CD14-positive monocyte (primary cell): ENCODE results near the gene B4GALNT3. TPM values are rescaled to one million over a fixed set of nuclear protein-coding genes. Genes with fewer than 3 reads are reported as not detected.
A peak's percentile ranks its signal among the peaks of the same experiment; 100 is the strongest.

Experiments
- DNase-seq, 3 donors: peaks; one replicate each; pipeline ENCODE4 v3.0.0-alpha.2; 2011 to 2022
- H2AFZ ChIP-seq: 2 replicates; pipeline ENCODE4 v1.6.0; 2012; ENCODE audit warnings: mild to moderate bottlenecking, low read depth, low read length, inconsistent platforms; ENCODE audit not compliant: insufficient read depth, poor library complexity, severe bottlenecking
- H3K27ac ChIP-seq, 2 donors: 1 replicate in 1 of 2; 2 replicates in 1 of 2; pipeline ENCODE4 v1.5.1; 2012 to 2013; ENCODE audit warnings: low read length in 2 of 2, control low read depth in 1 of 2, inconsistent platforms in 1 of 2, low read depth in 1 of 2, mild to moderate bottlenecking in 1 of 2
- H3K27me3 ChIP-seq, 2 donors: one replicate each; pipeline versions ENCODE4 v1.6.0 to v1.6.1; 2011 to 2013; ENCODE audit warnings: low read length in 2 of 2; ENCODE audit not compliant: control insufficient read depth in 2 of 2, insufficient read depth in 2 of 2
- H3K36me3 ChIP-seq, 2 donors: replicated peaks in 1 of 2; 1 replicate in 1 of 2; 2 replicates in 1 of 2; pipeline versions ENCODE4 v1.5.1 to v1.6.1; 2012 to 2013; ENCODE audit warnings: low read length in 2 of 2, control low read depth in 1 of 2, inconsistent platforms in 1 of 2, mild to moderate bottlenecking in 1 of 2; ENCODE audit not compliant: insufficient read depth in 2 of 2, control insufficient read depth in 1 of 2
- H3K4me1 ChIP-seq, 2 donors: 1 replicate in 1 of 2; 2 replicates in 1 of 2; pipeline versions ENCODE4 v1.5.1 to v1.6.1; 2012 to 2013; ENCODE audit warnings: low read length in 2 of 2, control low read depth in 1 of 2, inconsistent platforms in 1 of 2, mild to moderate bottlenecking in 1 of 2, moderate library complexity in 1 of 2; ENCODE audit not compliant: insufficient read depth in 2 of 2, control insufficient read depth in 1 of 2
- H3K4me2 ChIP-seq: replicated peaks from 2 replicates; pipeline ENCODE3; 2012; ENCODE audit warnings: low read length, moderate library complexity, mild to moderate bottlenecking; ENCODE audit not compliant: poor library complexity, severe bottlenecking; ENCODE audit errors: extremely low read depth
- H3K4me3 ChIP-seq, 3 experiments: fragments of 200-600 bp in 1 of 3; sonication (generic) in 1 of 3; replicated peaks in 1 of 3; 1 replicate in 2 of 3; 2 replicates in 1 of 3; pipeline ENCODE4 v1.5.1; 2011 to 2013; ENCODE audit warnings: low read length in 3 of 3, mild to moderate bottlenecking in 3 of 3, control low read depth in 2 of 3, low read depth in 2 of 3, inconsistent platforms in 1 of 3, moderate library complexity in 1 of 3
- H3K79me2 ChIP-seq: 2 replicates; pipeline ENCODE4 v1.6.0; 2012; ENCODE audit warnings: mild to moderate bottlenecking, control low read depth, inconsistent platforms, low read length, moderate library complexity; ENCODE audit not compliant: insufficient read depth
- H3K9ac ChIP-seq: 2 replicates; pipeline ENCODE4 v1.6.0; 2017; ENCODE audit warnings: low read length, mild to moderate bottlenecking; ENCODE audit not compliant: insufficient read depth, poor library complexity, severe bottlenecking
- H3K9me3 ChIP-seq, 2 donors: replicated peaks in 1 of 2; 1 replicate in 1 of 2; 2 replicates in 1 of 2; pipeline versions ENCODE4 v1.5.1 to v1.6.1; 2012 to 2013; ENCODE audit warnings: low read length in 2 of 2, control low read depth in 1 of 2; ENCODE audit not compliant: control insufficient read depth in 1 of 2, insufficient read depth in 1 of 2
- H4K20me1 ChIP-seq: 2 replicates; pipeline ENCODE4 v1.6.0; 2012; ENCODE audit warnings: mild to moderate bottlenecking, low read length, control low read depth, moderate library complexity; ENCODE audit not compliant: insufficient read depth
- H3K27ac Mint-ChIP-seq, 7 donors: one replicate each; pipeline ENCODE4 v1.8.0; 2020; ENCODE audit warnings: mild to moderate bottlenecking in 7 of 7, mixed read lengths in 7 of 7, moderate library complexity in 6 of 7, inconsistent platforms in 2 of 7
- H3K27me3 Mint-ChIP-seq, 3 donors: one replicate each; pipeline ENCODE4 v1.8.0; 2021 to 2022; ENCODE audit warnings: low read depth in 3 of 3, mild to moderate bottlenecking in 3 of 3, mixed read lengths in 3 of 3, moderate library complexity in 3 of 3, inconsistent platforms in 1 of 3
- H3K36me3 Mint-ChIP-seq, 2 donors: one replicate each; pipeline ENCODE4 v1.8.0; 2020; ENCODE audit warnings: mixed read lengths in 2 of 2, inconsistent platforms in 1 of 2, mild to moderate bottlenecking in 1 of 2
- H3K4me1 Mint-ChIP-seq: one replicate; pipeline ENCODE4 v1.8.0; 2020; ENCODE audit warnings: mild to moderate bottlenecking, mixed read lengths
- H3K4me3 Mint-ChIP-seq, 2 donors: one replicate each; pipeline ENCODE4 v1.8.0; 2020; ENCODE audit warnings: mild to moderate bottlenecking in 2 of 2, mixed read lengths in 2 of 2, moderate library complexity in 1 of 2
- H3K9me3 Mint-ChIP-seq, 7 donors: one replicate each; pipeline ENCODE4 v1.8.0; 2020 to 2022; ENCODE audit warnings: mixed read lengths in 7 of 7, mild to moderate bottlenecking in 6 of 7, moderate library complexity in 6 of 7, inconsistent platforms in 2 of 7
- WGBS: methylation state at CpG from one replicate; pipeline ENCODE4 v1.1.5; 2013; ENCODE audit warnings: missing lambda C conversion rate; ENCODE audit not compliant: insufficient coverage; 5-methylcytosine and 5-hydroxymethylcytosine counted together
- intact Hi-C, 2 donors: fragments of 100-400 bp; cut with micrococcal nuclease; formaldehyde crosslinking; loops; one replicate each; pipeline versions ENCODE4 v1.15.0 to v1.15.1; 2023
- polyA plus RNA-seq, 3 donors: library from polyadenylated mRNA; depleted of rRNA in 1 of 3; unstranded in 2 of 3; stranded (reverse) in 1 of 3; fragments of 300-500 nt in 2 of 3; fragments of >200 nt in 1 of 3; fragmentation: Illumina TruSeq in 2 of 3; gene quantifications; 1 replicate in 2 of 3; 2 replicates in 1 of 3; pipeline ENCODE4 v1.2.3, GENCODE V29; 2012 to 2021
- TF ChIP-seq, protein P1 (sequence below): fragments of 200-600 bp; IDR thresholded peaks from one replicate; pipeline ENCODE4 v1.8.0; 2022; ENCODE audit warnings: antibody characterized with exemption, mild to moderate bottlenecking

Gene B4GALNT3
- polyA plus RNA-seq, 3 donors: 0.09 to 0.10 TPM; not detected in 1

DNA sequence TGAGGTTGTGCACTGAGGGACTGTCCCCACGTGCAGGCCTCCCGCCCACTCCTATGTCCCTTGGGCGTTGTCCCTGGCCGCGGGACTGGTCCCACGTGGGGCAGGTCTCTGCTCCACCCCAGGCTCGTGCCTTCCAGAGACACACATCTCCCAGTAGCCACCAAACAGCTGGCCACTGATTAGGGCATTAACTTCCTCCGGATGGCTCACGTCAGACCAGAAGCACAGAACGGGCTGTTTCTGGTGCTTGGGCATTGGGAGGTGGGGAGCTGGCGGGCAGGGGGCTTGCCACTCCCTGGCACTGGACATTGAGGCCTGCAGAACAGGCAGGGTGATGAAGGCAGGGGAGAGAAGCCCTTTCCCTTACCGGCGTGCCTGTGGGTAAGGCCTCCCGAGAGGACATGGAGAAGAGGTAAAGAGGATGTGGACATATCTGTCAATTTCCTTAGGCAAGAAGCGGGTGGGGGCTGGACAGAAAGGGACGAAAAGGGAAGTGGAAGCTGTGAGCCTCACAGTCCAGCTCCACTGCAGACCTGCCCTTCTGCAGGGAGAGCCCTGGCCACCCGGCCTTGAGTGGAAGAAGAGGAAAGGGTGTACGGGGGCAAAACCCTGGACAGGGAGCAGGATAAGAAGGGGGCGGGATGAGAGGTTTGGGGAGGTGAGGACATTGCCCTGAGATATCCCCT is 102.3 kb downstream of the B4GALNT3 start:
- Histone ChIP-seq H3K9me3 (no peaks in the 10 kb centered on the region), H3K9ac (peak overlapping the region; percentile 53)

DNA sequence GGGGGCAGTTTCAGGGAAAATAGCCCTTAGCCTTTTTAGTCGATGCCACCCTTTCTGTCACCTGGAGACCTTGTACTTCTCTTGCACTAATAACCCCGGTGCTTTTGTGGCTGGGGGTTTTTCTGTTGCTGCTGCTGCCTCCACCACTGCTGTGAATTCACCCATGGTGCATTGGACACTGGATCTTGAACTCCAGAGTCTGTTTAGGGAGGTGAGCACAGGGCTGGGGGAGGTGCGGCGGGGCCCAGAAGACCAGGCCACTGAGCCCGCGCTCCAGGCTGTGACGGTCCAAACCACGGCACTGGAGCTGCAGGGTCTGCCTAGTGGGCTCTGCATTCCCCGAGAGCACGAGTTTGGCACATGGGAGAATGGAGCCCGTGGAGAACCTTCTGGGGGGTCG is 102.9 kb downstream of the B4GALNT3 start:
- Histone ChIP-seq H3K4me3 (peak overlapping the region; percentile 27 to 76 (median 42)), H2AFZ (peak overlapping the region; percentile 89), H3K9ac (peak overlapping the region; percentile 53), H3K27me3 (no peaks in the 10 kb centered on the region), H3K4me2 (peak overlapping the region; percentile 80), H3K9me3 (no peaks in the 10 kb centered on the region), H3K36me3 (peaks cover 7 to 11% of the 10 kb centered on the region in 2 donors), H4K20me1 (no peaks in the 10 kb centered on the region), H3K79me2 (peaks cover 11% of the 10 kb centered on the region), H3K4me1 (peaks cover 54% of the 10 kb centered on the region in 2 donors), H3K27ac (peak overlapping the region; percentile 93 to 95)
- H3K4me1 Mint-ChIP-seq: peaks cover 61% of the 10 kb centered on the region
- TF ChIP-seq, protein P1, sequence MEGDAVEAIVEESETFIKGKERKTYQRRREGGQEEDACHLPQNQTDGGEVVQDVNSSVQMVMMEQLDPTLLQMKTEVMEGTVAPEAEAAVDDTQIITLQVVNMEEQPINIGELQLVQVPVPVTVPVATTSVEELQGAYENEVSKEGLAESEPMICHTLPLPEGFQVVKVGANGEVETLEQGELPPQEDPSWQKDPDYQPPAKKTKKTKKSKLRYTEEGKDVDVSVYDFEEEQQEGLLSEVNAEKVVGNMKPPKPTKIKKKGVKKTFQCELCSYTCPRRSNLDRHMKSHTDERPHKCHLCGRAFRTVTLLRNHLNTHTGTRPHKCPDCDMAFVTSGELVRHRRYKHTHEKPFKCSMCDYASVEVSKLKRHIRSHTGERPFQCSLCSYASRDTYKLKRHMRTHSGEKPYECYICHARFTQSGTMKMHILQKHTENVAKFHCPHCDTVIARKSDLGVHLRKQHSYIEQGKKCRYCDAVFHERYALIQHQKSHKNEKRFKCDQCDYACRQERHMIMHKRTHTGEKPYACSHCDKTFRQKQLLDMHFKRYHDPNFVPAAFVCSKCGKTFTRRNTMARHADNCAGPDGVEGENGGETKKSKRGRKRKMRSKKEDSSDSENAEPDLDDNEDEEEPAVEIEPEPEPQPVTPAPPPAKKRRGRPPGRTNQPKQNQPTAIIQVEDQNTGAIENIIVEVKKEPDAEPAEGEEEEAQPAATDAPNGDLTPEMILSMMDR: no peak
- peaks cover 25 to 27% of the 10 kb centered on the region in 2 donors for H3K36me3 Mint-ChIP-seq
- no peaks in the 10 kb centered on the region for H3K9me3 Mint-ChIP-seq
- intact Hi-C loops: loop anchor here in 1 of 2 donors (10.0 kb wide), 2 partner anchors 382 to 1022 kb away; partner anchors contain the start of gene RAD52
- peak overlapping the region; percentile 91 to 96 for H3K4me3 Mint-ChIP-seq
- peak overlapping the region; percentile 97 to 100 (median 99) for H3K27ac Mint-ChIP-seq
- peaks cover 2 to 10% (median 6%) of the 10 kb centered on the region in 3 donors for H3K27me3 Mint-ChIP-seq
- DNase-seq: no peak
- 91% methylated on average over 10 of the region's 12 CpGs for WGBS

More for the DNA sequence above, 102.3 kb downstream of the B4GALNT3 start:
- peak overlapping the region; percentile 80 for H3K4me2 ChIP-seq
- intact Hi-C loops: loop anchor here in 1 of 2 donors (10.0 kb wide), 2 partner anchors 383 to 1023 kb away; partner anchors contain the start of gene RAD52
- Mint-ChIP-seq H3K9me3 (no peaks in the 10 kb centered on the region), H3K4me3 (peak overlapping the region; percentile 91 to 96), H3K36me3 (peaks cover 25 to 27% of the 10 kb centered on the region in 2 donors), H3K27ac (peak overlapping the region; percentile 97 to 100 (median 99)), H3K4me1 (peaks cover 61% of the 10 kb centered on the region), H3K27me3 (peaks cover 4 to 10% (median 6%) of the 10 kb centered on the region in 3 donors)
- TF ChIP-seq, protein P1: no peak
- H3K4me3 ChIP-seq: peak overlapping the region; percentile 27 to 76 (median 42)
- H3K4me1 ChIP-seq: peaks cover 54% of the 10 kb centered on the region in 2 donors
- peaks cover 7 to 11% of the 10 kb centered on the region in 2 donors for H3K36me3 ChIP-seq
- no peaks in the 10 kb centered on the region for H3K27me3 ChIP-seq
- 7% methylated on average over 14 of the region's 19 CpGs for WGBS
- peak overlapping the region; percentile 93 to 95 for H3K27ac ChIP-seq
- peaks cover 11% of the 10 kb centered on the region for H3K79me2 ChIP-seq
- H4K20me1 ChIP-seq: no peaks in the 10 kb centered on the region
- peak; percentile 84 to 89 (median 86) for DNase-seq
- H2AFZ ChIP-seq: peak overlapping the region; percentile 89
